ENCODE measurements around the gene CLDN5.

CLDN5 gene

DNA sequence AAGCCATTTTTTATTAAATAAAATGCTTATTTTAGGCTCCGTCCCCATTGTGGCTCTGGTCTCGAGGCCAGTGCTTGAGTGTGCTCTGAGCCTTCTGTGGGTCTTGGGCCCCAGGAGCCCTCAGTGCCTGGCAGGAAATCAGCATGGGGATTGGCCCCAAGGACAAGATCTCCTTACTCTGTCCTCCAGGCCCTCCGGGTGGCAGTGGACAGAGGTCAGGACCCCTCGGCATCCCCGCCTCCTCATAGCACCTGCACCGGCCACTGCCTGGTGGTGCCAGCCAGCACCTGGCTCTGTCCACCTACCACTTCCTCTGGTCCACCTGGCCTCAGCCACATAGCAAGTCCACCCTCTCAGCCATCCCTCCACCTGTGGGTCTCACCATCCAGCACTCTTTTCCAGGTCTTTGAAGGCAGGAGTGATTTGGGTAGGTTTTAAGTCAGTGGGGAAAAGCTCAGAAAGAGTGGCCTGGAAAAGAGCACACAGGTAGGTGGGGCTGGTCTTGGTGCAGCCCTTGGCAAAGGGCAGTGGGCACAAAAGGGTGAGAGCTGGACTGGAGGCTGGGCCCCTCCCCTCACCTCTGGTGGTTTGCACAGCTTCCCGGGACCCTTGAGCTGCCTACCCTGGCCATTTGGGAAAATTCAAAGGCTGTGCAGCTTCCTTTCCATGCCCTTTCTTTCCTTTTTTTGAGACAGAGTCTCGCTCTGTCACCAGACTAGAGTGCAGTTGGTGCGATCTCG lies 3.5 kb downstream of the CLDN5 start:
- Histone ChIP-seq H3K27ac (no peak overlapping the region), H3K36me3 (peaks cover 55% of the 10 kb centered on the region), H3K4me3 (ENCODE audit: low read depth in 1 of 2, low read length in 1 of 2) (no peak overlapping the region), H3K27me3 (peaks cover 42% of the 10 kb centered on the region), H3K9me3 (no peaks in the 10 kb centered on the region), H3K4me1 (ENCODE audit: control insufficient read depth in 1 of 2, insufficient read depth in 1 of 2, low read depth in 1 of 2, low read length in 1 of 2) (peaks cover 4 to 13% of the 10 kb centered on the region in 2 experiments)
- TF ChIP-seq, protein P1, sequence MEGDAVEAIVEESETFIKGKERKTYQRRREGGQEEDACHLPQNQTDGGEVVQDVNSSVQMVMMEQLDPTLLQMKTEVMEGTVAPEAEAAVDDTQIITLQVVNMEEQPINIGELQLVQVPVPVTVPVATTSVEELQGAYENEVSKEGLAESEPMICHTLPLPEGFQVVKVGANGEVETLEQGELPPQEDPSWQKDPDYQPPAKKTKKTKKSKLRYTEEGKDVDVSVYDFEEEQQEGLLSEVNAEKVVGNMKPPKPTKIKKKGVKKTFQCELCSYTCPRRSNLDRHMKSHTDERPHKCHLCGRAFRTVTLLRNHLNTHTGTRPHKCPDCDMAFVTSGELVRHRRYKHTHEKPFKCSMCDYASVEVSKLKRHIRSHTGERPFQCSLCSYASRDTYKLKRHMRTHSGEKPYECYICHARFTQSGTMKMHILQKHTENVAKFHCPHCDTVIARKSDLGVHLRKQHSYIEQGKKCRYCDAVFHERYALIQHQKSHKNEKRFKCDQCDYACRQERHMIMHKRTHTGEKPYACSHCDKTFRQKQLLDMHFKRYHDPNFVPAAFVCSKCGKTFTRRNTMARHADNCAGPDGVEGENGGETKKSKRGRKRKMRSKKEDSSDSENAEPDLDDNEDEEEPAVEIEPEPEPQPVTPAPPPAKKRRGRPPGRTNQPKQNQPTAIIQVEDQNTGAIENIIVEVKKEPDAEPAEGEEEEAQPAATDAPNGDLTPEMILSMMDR (IDR thresholded peaks at IDR 0.05), result no peak

GRCh38 chr22:19520007-19520406 lies 4.2 kb downstream of the CLDN5 start:
- H3K36me3 ChIP-seq, result peaks cover 62% of the 10 kb centered on the region
- no peak overlapping the region for H3K4me3 ChIP-seq (ENCODE audit: low read depth in 1 of 2, low read length in 1 of 2)
- no peak overlapping the region for H3K27ac ChIP-seq
- H3K4me1 ChIP-seq (ENCODE audit: control insufficient read depth in 1 of 2, insufficient read depth in 1 of 2, low read depth in 1 of 2, low read length in 1 of 2), result peaks cover 4 to 13% of the 10 kb centered on the region in 2 experiments
- H3K9me3 ChIP-seq, result no peaks in the 10 kb centered on the region
- peaks cover 34% of the 10 kb centered on the region for H3K27me3 ChIP-seq
- TF ChIP-seq, protein P1 (IDR thresholded peaks at IDR 0.05), result no peak

GRCh38 chr22:19519041-19519926 lies 4.9 kb downstream of the CLDN5 start:
- Histone ChIP-seq H3K4me3 (ENCODE audit: low read depth in 1 of 2, low read length in 1 of 2) (no peak overlapping the region), H3K4me1 (ENCODE audit: control insufficient read depth in 1 of 2, insufficient read depth in 1 of 2, low read depth in 1 of 2, low read length in 1 of 2) (peaks cover 4 to 11% of the 10 kb centered on the region in 2 experiments), H3K27me3 (peaks cover 27% of the 10 kb centered on the region), H3K27ac (no peak overlapping the region), H3K36me3 (peaks cover 69% of the 10 kb centered on the region), H3K9me3 (no peaks in the 10 kb centered on the region)
- TF ChIP-seq, protein P1 (IDR thresholded peaks at IDR 0.05), result no peak

DNA sequence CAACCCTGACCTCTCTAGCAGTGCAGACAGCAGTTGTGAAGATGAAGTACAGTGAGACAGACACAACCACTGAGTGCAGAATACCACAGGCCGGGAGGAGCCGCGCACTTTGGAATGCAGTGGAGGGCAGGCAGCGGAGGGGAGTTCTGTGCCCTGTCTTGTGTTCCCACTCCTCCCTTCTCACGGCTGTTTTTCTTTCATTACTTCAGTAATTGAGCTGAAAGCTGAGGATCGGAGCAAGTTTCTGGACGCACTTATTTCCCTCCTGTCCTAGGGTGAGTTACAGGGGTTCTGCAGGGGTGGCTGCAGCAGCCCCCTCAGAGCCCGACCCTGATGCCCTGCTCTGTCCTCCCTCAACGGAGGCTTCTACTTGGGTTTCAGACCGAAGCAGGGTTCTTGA lies 5.6 kb downstream of the CLDN5 start:
- Histone ChIP-seq H3K36me3 (peaks cover 69% of the 10 kb centered on the region), H3K4me1 (ENCODE audit: control insufficient read depth in 1 of 2, insufficient read depth in 1 of 2, low read depth in 1 of 2, low read length in 1 of 2) (peaks cover 4% of the 10 kb centered on the region in 2 experiments), H3K27me3 (peaks cover 21% of the 10 kb centered on the region), H3K4me3 (ENCODE audit: low read depth in 1 of 2, low read length in 1 of 2) (no peak overlapping the region), H3K9me3 (no peaks in the 10 kb centered on the region), H3K27ac (no peak overlapping the region)
- TF ChIP-seq, protein P1 (IDR thresholded peaks at IDR 0.05), result no peak

DNA sequence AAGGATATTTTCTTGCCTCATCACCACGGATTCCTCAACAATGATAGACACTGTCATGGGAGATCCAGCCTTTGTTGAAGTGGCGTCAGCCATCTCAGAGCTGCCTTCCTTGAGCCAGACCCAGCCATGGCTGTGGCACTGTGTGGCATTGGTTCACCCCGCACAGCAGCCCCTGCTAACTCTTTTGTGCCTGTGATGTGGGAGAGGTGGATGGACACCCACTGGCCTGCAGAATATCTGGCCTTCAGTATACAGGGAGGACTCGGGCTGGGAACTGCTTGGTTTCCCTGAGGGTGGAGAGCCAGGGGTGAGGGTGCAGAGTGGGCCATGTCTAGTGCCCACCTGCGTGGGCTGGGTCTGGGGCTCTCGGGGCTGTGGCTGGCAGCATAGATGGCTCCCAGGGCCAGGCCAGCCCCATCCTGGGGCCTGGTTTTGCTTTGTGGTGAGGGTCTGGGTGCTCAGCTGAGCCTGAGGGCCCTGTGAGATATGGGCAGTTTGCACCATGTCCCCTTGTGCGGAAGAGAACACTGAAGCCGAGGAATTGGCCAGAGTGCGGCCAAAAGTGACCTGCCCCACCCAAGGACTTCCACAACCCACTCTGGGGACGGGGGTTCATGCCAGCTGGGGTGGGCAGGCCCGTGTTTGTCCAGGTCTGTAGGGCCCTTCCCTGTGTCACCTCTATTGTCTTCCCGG lies 6.1 kb downstream of the CLDN5 start:
- Histone ChIP-seq H3K9me3 (no peaks in the 10 kb centered on the region), H3K4me3 (ENCODE audit: low read depth in 1 of 2, low read length in 1 of 2) (no peak overlapping the region), H3K27ac (no peak overlapping the region), H3K4me1 (ENCODE audit: control insufficient read depth in 1 of 2, insufficient read depth in 1 of 2, low read depth in 1 of 2, low read length in 1 of 2) (peaks cover 0 to 1% of the 10 kb centered on the region in 2 experiments), H3K27me3 (peaks cover 15% of the 10 kb centered on the region), H3K36me3 (peaks cover 70% of the 10 kb centered on the region)
- TF ChIP-seq, protein P1 (IDR thresholded peaks at IDR 0.05), result no peak

Measured in neutrophil (primary cell).